Measurements from ENCODE around the gene RADIL. TPM values are rescaled to one million over a fixed set of nuclear protein-coding genes. Genes with fewer than 3 reads are reported as not detected.

Gene RADIL
- total RNA-seq, 2 donors from 2014 or later, result 6.8 to 7.8 TPM

- intact Hi-C loops (cut with DNase I), result no loop called here
- DNase-seq, result no peak
- no peak for ATAC-seq
These were observed 26.3 kb downstream of the RADIL start for GRCh38 chr7:4857189-4857588.

- DNase-seq, result no peak
- intact Hi-C loops (cut with DNase I), result no loop called here
- ATAC-seq, result no peak
These were observed 27.0 kb downstream of the RADIL start for GRCh38 chr7:4856336-4857057.

GRCh38 chr7:4854916-4855315, 28.6 kb downstream of the RADIL start:
- intact Hi-C loops (cut with DNase I), result no loop called here
- DNase-seq (no peak), ATAC-seq (no peak)

- intact Hi-C loops (cut with DNase I), result no loop called here
- no peak for ATAC-seq
- no peak for DNase-seq
These were observed 31.8 kb downstream of the RADIL start for GRCh38 chr7:4851459-4852422.

GRCh38 chr7:4850262-4850795, 33.2 kb downstream of the RADIL start:
- ATAC-seq (no peak), DNase-seq (no peak)
- intact Hi-C loops (cut with DNase I), result no loop called here

GRCh38 chr7:4849390-4849789, 34.1 kb downstream of the RADIL start:
- intact Hi-C loops (cut with DNase I), result no loop called here
- DNase-seq, result no peak
- no peak for ATAC-seq

GRCh38 chr7:4845740-4846142, 37.8 kb downstream of the RADIL start:
- ATAC-seq (peak; percentile 74 to 83), DNase-seq (peak; percentile 64)
- intact Hi-C loops (cut with DNase I), result no loop called here

- intact Hi-C loops (cut with DNase I), result no loop called here
- DNase-seq, result peak; percentile 70
- peak; percentile 15 to 73 for ATAC-seq
These were observed 41.0 kb downstream of the RADIL start for GRCh38 chr7:4842319-4843064.

- DNase-seq, result no peak
- intact Hi-C loops (cut with DNase I), result no loop called here
- no peak for ATAC-seq
These were observed 41.7 kb downstream of the RADIL start for GRCh38 chr7:4841836-4842235.

- intact Hi-C loops (cut with DNase I), result no loop called here
- DNase-seq (no peak), ATAC-seq (no peak)
These were observed 42.3 kb downstream of the RADIL start for GRCh38 chr7:4841007-4841784.

GRCh38 chr7:4840079-4840501, 43.4 kb downstream of the RADIL start:
- intact Hi-C loops (cut with DNase I), result no loop called here
- no peak for DNase-seq
- ATAC-seq, result no peak

- DNase-seq (no peak), ATAC-seq (no peak)
- intact Hi-C loops (cut with DNase I), result loop anchor here in 1 of 2 donors (10.0 kb wide), 1 partner anchor 246 kb away; no protein-coding TSS in a partner anchor
These were observed 44.7 kb downstream of the RADIL start for GRCh38 chr7:4838626-4839334.

GRCh38 chr7:4837803-4838625, 45.5 kb downstream of the RADIL start:
- ATAC-seq (no peak), DNase-seq (no peak)
- intact Hi-C loops (cut with DNase I), result loop anchor here in 1 of 2 donors (10.0 kb wide), 1 partner anchor 247 kb away; no protein-coding TSS in a partner anchor

GRCh38 chr7:4837041-4837802, 46.3 kb downstream of the RADIL start:
- DNase-seq (no peak), ATAC-seq (peak in 1 of 2 donors; percentile 10)
- intact Hi-C loops (cut with DNase I), result loop anchor here in 1 of 2 donors (10.0 kb wide), 1 partner anchor 248 kb away; no protein-coding TSS in a partner anchor

- DNase-seq (no peak), ATAC-seq (no peak)
- intact Hi-C loops (cut with DNase I), result loop anchor here in 1 of 2 donors (10.0 kb wide), 1 partner anchor 249 kb away; no protein-coding TSS in a partner anchor
These were observed 47.3 kb downstream of the RADIL start for GRCh38 chr7:4836206-4836661.

Data from left cardiac atrium (tissue), 4 donors.